Activated naive CD8-positive, alpha-beta T cell treated with anti-CD3 and anti-CD28 coated beads for 36 hours (primary cell): ENCODE results near the gene ELF2. TPM values are rescaled to one million over a fixed set of nuclear protein-coding genes. Genes with fewer than 3 reads are reported as not detected.
"Not testable (repeated sequence)": the region's sequence is repeated elsewhere in the genome, so short reads cannot be mapped to it uniquely, and the experiment has no call there.

ENCODE experiments used
- DNase-seq: peaks from one replicate; pipeline ENCODE4 v3.0.0; 2021
- H3K27ac Mint-ChIP-seq: one replicate; pipeline ENCODE4 v1.8.0; 2022; ENCODE audit warnings: mild to moderate bottlenecking, moderate library complexity, mixed read lengths
- H3K27me3 Mint-ChIP-seq: one replicate; pipeline ENCODE4 v1.8.0; 2022; ENCODE audit warnings: mild to moderate bottlenecking, mixed read lengths
- H3K36me3 Mint-ChIP-seq: one replicate; pipeline ENCODE4 v1.8.0; 2021; ENCODE audit warnings: mild to moderate bottlenecking, mixed read lengths
- H3K4me1 Mint-ChIP-seq: one replicate; pipeline ENCODE4 v1.8.0; 2021; ENCODE audit warnings: mixed read lengths
- H3K4me3 Mint-ChIP-seq: one replicate; pipeline ENCODE4 v1.8.0; 2022; ENCODE audit warnings: mild to moderate bottlenecking, moderate library complexity, mixed read lengths
- H3K9me3 Mint-ChIP-seq: one replicate; pipeline ENCODE4 v1.8.0; 2022; ENCODE audit warnings: mixed read lengths
- total RNA-seq, 2 experiments: library from RNA; stranded (reverse); gene quantifications; one replicate each; pipeline ENCODE4 v1.2.3, GENCODE V29; 2021

ELF2 gene
- total RNA-seq, 2 experiments from 2014 or later, result 23.4 TPM

DNA sequence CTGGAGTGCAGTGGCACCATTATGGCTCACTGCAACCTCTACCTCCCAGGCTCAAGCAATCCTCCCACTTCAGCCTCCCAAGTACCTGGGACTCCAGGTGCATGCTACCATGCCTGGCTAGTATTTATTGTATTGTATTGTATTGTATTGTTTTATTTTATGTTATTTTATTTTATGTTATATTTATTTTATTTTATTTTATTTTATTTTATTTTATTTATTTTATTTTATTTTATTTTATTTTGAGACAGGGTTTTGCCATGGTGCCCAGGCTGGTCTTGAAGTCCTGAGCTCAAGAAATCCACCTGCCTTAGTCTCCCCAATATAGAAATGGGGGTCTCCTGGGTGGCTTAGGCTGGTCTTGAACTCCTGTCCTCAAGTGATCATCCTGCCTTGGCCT lies 42.6 kb downstream of the ELF2 start:
- Mint-ChIP-seq H3K27ac (no peak overlapping the region), H3K36me3 (no peaks in the 10 kb centered on the region), H3K9me3 (no peaks in the 10 kb centered on the region), H3K27me3 (no peaks in the 10 kb centered on the region), H3K4me3 (no peak overlapping the region), H3K4me1 (no peaks in the 10 kb centered on the region)
- no peak for DNase-seq

- Mint-ChIP-seq H3K9me3 (no peaks in the 10 kb centered on the region), H3K4me3 (no peak overlapping the region), H3K27me3 (no peaks in the 10 kb centered on the region), H3K36me3 (no peaks in the 10 kb centered on the region), H3K4me1 (no peaks in the 10 kb centered on the region), H3K27ac (no peak overlapping the region)
- no peak for DNase-seq
These were observed 45.7 kb downstream of the ELF2 start for GRCh38 chr4:139131209-139131870.

GRCh38 chr4:139129206-139129605 lies 47.8 kb downstream of the ELF2 start:
- Mint-ChIP-seq H3K4me3 (no peak overlapping the region), H3K36me3 (no peaks in the 10 kb centered on the region), H3K4me1 (no peaks in the 10 kb centered on the region), H3K27me3 (no peaks in the 10 kb centered on the region), H3K9me3 (no peaks in the 10 kb centered on the region), H3K27ac (no peak overlapping the region)
- no peak for DNase-seq

- no peaks in the 10 kb centered on the region for H3K27me3 Mint-ChIP-seq
- H3K27ac Mint-ChIP-seq, result no peak overlapping the region
- no peak overlapping the region for H3K4me3 Mint-ChIP-seq
- no peak for DNase-seq
- no peaks in the 10 kb centered on the region for H3K36me3 Mint-ChIP-seq
- H3K9me3 Mint-ChIP-seq, result no peaks in the 10 kb centered on the region
- no peaks in the 10 kb centered on the region for H3K4me1 Mint-ChIP-seq
These were observed 50.1 kb downstream of the ELF2 start for GRCh38 chr4:139126898-139127297.

DNA sequence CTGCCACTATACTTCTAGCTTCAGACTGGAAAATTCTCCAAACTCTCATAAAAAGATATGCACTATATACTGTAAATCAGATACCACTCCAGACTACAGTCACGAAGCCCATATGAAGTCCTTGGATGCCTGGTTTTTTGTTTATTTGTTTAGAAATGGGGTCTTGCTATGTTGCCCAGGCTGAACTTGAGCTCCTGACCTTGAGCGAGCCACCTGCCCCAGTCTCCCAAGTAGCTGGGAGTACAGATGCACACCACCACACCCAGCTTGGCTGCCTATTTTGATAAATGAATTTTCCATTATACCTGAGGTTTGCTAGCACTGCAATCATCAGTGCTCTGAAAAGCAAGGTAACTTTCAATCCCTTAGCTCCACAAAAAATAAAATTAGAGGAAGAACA lies 53.1 kb downstream of the ELF2 start:
- no peak overlapping the region for H3K4me3 Mint-ChIP-seq
- no peaks in the 10 kb centered on the region for H3K9me3 Mint-ChIP-seq
- no peak overlapping the region for H3K27ac Mint-ChIP-seq
- no peaks in the 10 kb centered on the region for H3K36me3 Mint-ChIP-seq
- H3K4me1 Mint-ChIP-seq, result no peaks in the 10 kb centered on the region
- no peak for DNase-seq
- H3K27me3 Mint-ChIP-seq, result no peaks in the 10 kb centered on the region

- DNase-seq, result no peak
- no peaks in the 10 kb centered on the region for H3K27me3 Mint-ChIP-seq
- H3K9me3 Mint-ChIP-seq, result no peaks in the 10 kb centered on the region
- no peak overlapping the region for H3K4me3 Mint-ChIP-seq
- no peaks in the 10 kb centered on the region for H3K4me1 Mint-ChIP-seq
- H3K36me3 Mint-ChIP-seq, result no peaks in the 10 kb centered on the region
- H3K27ac Mint-ChIP-seq, result no peak overlapping the region
These were observed 58.7 kb downstream of the ELF2 start for GRCh38 chr4:139118365-139118764.

DNA sequence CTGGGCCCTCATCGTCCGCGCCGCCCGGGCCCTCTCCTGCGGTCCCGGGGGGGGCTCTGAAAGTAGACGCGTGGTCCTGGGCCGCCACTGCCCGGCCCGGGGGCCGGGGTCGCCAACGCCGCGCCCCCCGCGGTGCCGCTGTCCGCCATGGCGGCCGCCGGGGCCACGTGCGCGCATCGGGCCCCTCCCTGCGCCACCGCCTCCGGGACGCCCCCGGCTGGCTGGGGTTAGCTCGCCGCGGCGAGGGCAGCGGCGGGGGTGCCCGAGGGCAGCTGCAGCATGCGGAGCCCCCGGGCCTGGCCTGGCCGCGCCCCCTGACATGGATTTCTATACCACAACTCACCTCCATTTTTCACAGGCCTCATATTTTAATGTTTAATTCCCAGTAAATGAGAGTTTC lies 61.8 kb downstream of the ELF2 start:
- H3K27me3 Mint-ChIP-seq, result no peaks in the 10 kb centered on the region
- H3K4me3 Mint-ChIP-seq, result no peak overlapping the region
- no peak for DNase-seq
- H3K27ac Mint-ChIP-seq, result no peak overlapping the region
- H3K4me1 Mint-ChIP-seq, result no peaks in the 10 kb centered on the region
- H3K36me3 Mint-ChIP-seq, result no peaks in the 10 kb centered on the region
- no peaks in the 10 kb centered on the region for H3K9me3 Mint-ChIP-seq

- DNase-seq, H3K36me3 Mint-ChIP-seq: not testable (repeated sequence)
These were observed 62.2 kb downstream of the ELF2 start for GRCh38 chr4:139114795-139115194.

GRCh38 chr4:139112650-139113049 lies 64.4 kb downstream of the ELF2 start:
- no peak for DNase-seq
- Mint-ChIP-seq H3K36me3 (no peaks in the 10 kb centered on the region), H3K27ac (no peak overlapping the region), H3K27me3 (no peaks in the 10 kb centered on the region), H3K4me1 (no peaks in the 10 kb centered on the region), H3K4me3 (no peak overlapping the region), H3K9me3 (no peaks in the 10 kb centered on the region)

More at GRCh38 chr4:139114795-139115194, 62.2 kb downstream of the ELF2 start:
- H3K27ac Mint-ChIP-seq, H3K4me3 Mint-ChIP-seq, H3K27me3 Mint-ChIP-seq, H3K9me3 Mint-ChIP-seq, H3K4me1 Mint-ChIP-seq: not testable (repeated sequence)

DNA sequence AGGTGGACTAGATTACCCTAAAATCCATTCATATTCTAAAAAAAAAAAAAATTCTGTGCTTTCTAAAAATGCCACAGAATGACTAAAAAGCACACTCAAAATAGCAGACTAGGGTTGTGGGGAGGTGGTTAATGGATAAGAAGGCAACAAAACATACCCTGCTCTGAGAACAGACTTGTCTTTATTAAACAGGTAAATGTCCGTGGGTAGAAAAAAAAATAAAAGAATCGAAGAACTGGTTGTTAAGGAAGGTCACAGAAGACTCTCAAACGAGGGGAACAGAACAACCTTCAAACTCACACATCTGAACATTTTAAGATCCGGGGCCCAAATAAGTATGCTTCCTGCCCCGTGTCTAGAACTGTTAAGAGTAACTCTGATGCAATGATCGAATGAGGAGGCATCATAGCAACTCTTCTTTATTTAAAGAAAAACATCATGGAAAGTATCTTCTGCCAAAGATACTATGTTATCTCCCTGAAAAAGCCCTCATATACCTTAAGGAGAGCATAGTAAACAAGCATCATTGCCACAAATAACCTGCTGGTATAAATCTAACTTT lies 68.4 kb downstream of the ELF2 start:
- Mint-ChIP-seq H3K27ac (no peak overlapping the region), H3K9me3 (no peaks in the 10 kb centered on the region), H3K4me3 (no peak overlapping the region), H3K27me3 (no peaks in the 10 kb centered on the region), H3K4me1 (no peaks in the 10 kb centered on the region), H3K36me3 (no peaks in the 10 kb centered on the region)
- no peak for DNase-seq

GRCh38 chr4:139099366-139099982 lies 77.5 kb downstream of the ELF2 start:
- no peaks in the 10 kb centered on the region for H3K9me3 Mint-ChIP-seq
- H3K36me3 Mint-ChIP-seq, result no peaks in the 10 kb centered on the region
- no peaks in the 10 kb centered on the region for H3K27me3 Mint-ChIP-seq
- H3K4me3 Mint-ChIP-seq, result no peak overlapping the region
- H3K4me1 Mint-ChIP-seq, result peaks cover 2% of the 10 kb centered on the region
- no peak overlapping the region for H3K27ac Mint-ChIP-seq
- DNase-seq, result peak; percentile 65

- Mint-ChIP-seq H3K36me3 (no peaks in the 10 kb centered on the region), H3K9me3 (no peaks in the 10 kb centered on the region), H3K4me1 (no peaks in the 10 kb centered on the region), H3K4me3 (no peak overlapping the region), H3K27ac (no peak overlapping the region), H3K27me3 (no peaks in the 10 kb centered on the region)
- DNase-seq, result no peak
These were observed 84.7 kb downstream of the ELF2 start for GRCh38 chr4:139092271-139092670.

- peak overlapping the region; percentile 100 for H3K27ac Mint-ChIP-seq
These were observed 91.9 kb downstream of the ELF2 start for GRCh38 chr4:139085141-139085540.

DNA sequence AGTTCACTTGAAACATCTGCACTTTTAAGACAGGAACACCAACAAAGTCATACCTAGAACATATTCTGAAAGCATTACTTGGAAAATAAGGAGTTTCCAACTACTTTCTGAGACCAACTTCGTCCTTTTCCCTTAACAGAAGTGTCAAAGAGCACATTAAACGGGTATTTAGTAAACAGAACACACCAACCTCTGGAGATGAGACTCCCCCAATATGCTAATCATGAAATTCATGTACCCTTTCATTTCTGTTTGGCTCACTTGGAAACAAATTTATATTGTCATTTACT lies 92.3 kb downstream of the ELF2 start:
- H3K4me3 Mint-ChIP-seq, result peak overlapping the region; percentile 99
- H3K27me3 Mint-ChIP-seq, result no peaks in the 10 kb centered on the region
- peaks cover 14% of the 10 kb centered on the region for H3K36me3 Mint-ChIP-seq
- H3K27ac Mint-ChIP-seq, result peak overlapping the region; percentile 100
- DNase-seq, result no peak
- no peaks in the 10 kb centered on the region for H3K9me3 Mint-ChIP-seq
- peaks cover 30% of the 10 kb centered on the region for H3K4me1 Mint-ChIP-seq

More at GRCh38 chr4:139085141-139085540, 91.9 kb downstream of the ELF2 start:
- Mint-ChIP-seq H3K4me1 (peaks cover 27% of the 10 kb centered on the region), H3K27me3 (no peaks in the 10 kb centered on the region), H3K4me3 (peak overlapping the region; percentile 99), H3K36me3 (peaks cover 11% of the 10 kb centered on the region), H3K9me3 (no peaks in the 10 kb centered on the region)
- no peak for DNase-seq

DNA sequence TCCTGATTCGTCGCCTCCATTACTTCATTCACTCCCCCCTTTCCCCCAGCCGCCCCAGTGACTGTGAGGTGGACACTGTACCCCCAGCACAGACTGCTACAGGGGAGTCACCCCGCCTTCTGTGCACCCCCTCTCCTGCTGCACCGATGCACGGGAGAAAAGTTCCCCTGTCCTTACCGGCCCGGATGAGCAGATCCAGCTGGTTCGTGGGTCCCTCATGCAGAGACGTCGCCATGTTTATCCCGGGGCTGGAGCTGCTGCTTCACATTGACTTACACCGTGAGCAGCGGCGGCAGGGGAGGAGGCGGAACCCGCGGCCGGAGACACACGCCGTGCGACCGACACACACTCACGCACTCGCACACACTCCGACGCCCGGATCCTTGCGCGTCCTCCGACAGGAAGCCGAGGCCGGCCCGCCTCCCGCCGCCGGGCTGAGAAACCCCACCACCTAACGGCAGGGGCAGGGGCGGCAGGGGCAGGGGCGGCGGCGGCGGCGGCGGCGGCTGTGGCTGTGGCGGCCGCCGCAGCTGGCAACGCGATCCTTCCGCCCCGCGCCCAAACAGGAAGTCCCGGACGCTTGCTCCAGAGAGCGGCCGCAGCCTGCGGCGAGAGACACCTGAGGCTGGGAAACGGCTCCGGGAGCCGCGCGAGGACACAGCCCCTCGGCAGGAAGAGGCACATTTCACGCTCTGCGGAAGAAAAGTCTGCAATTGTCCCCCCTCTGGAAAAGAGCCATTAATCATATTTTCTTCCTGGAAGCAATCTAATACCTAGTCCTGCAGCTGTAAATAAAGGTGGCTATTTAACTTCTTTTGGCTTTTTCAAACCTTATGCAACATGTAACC lies 92.8 kb downstream of the ELF2 start:
- peaks cover 14% of the 10 kb centered on the region for H3K36me3 Mint-ChIP-seq
- peak overlapping the region; percentile 99 for H3K4me3 Mint-ChIP-seq
- H3K27me3 Mint-ChIP-seq, result no peaks in the 10 kb centered on the region
- H3K4me1 Mint-ChIP-seq, result peaks cover 35% of the 10 kb centered on the region
- no peaks in the 10 kb centered on the region for H3K9me3 Mint-ChIP-seq
- peak; percentile 86 for DNase-seq
- peak overlapping the region; percentile 100 for H3K27ac Mint-ChIP-seq
